GM21423 (cell line): ENCODE data around the gene C12orf57.

Source experiments
- ATAC-seq: cut with Tn5 transposase; IDR thresholded peaks from one replicate; pipeline ENCODE4 v1.9.1; 2021; ENCODE audit warnings: mild to moderate bottlenecking, moderate library complexity; ENCODE audit not compliant: unreplicated experiment

Gene C12orf57

DNA sequence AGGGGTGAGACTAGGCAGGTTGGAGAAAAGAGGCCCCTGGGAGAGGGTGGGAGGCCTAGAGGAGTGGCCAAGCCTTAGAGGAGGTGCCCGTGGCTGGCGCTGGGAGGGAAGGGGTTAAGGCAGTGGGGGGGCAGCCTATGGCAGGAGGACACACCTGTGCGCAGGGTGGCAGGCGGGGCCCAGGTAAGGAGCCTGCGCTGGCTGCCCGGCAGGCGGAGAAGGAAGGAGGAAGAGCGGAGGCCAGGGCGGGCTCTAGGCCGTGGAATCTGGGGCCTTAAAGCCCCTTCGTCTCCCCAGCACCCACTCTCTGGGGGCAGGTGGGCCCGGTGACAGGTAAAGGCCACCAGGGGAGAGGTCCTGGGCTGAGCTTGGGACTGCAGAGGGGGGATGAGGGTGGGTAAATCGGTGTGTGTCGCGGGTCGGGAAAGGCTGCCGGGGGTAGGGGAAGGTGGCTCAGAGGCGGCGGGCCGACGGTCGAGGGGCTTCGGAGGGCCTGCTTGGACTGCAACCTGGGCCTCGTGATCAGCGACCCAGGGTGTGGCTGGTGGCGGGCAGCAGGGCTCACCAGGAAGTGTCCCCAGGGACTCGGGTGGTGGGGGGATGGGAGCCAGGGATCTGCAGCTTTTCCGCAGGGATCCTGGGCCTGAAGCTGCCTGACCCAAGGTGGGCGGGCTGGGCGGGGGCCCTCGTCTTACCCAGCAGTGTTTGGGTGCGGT, 19.4 kb downstream of the C12orf57 start:
- no peak for ATAC-seq

DNA sequence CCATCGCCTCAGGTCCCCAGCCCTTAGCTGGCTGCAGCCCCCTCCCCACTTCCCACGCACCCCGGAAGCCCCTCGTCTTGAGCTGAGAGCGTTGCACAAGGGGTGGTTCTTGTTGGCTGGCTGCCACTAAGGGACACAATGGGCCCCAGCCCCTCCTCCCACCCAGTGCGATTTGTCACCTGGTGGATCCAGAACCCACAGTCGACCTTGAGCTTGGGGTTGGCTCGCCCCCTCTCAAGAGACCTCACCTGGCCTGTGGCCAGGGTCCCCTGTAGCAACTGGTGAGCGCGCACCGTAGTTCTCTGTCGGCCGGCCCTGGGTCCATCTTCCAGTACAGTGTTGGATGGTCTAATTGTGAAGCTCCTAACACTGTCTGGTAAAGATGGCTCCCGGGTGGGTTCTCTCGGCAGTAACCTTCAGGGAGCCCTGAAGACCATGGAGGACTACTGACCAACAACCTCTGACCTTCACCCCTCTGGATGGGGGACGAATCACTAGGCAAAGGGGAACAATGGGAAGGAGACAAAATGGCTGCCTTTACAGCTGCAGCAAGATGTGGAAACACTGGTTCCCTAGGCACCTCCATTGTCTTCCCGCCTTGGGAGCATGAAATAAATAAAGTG, 20.1 kb downstream of the C12orf57 start:
- no peak for ATAC-seq

DNA sequence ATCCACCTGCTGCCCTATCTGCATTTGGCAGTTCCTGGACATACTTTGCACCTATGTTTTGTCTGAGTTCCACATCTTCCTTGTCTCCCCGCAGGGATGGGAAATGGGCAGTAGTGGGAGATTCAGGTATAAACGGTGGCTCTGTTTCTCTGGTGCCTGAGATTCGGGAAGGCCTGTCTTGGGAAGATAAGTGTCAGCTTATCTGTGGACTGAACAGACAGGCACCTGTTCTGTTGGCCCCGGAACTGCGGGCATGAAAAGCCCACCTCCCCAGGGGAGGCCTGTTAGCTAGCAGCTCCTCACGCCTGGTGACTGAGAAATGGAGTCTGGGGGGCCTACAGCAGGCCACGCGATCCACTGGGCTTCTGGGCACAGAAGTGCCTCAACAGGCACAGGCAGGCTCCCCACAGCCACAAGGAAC, 20.8 kb downstream of the C12orf57 start:
- ATAC-seq, result no peak

DNA sequence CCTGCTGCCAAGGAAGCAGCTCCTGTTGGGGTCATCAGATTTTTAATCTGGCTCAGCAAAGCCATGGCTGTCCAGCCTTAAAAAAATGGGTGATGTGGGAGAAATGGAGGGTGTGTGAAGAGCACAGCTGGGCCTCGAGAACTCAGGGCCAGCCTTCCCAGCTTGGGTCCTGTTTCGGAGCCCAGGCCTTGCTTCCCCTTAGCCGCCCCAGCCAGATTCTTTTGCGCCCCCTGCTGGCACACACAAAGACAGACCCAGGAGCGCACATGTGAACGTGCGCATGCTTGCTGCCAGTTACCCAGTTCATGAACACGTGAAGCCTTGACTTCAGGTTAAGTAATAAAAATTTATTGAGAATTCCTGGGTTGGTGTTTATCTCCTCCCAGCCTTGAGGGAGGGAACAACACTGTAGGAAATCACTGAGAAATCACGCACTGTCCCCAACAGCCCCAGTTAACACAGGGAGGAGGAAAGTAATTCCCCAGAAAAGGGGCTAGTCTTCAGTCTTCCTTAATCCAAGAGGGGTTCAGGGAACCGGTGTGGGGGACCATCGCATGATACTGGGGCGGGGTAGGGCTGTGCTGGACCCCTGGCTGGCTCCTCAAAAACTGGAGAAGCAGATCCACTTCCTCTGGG, 21.3 kb downstream of the C12orf57 start:
- no peak for ATAC-seq

DNA sequence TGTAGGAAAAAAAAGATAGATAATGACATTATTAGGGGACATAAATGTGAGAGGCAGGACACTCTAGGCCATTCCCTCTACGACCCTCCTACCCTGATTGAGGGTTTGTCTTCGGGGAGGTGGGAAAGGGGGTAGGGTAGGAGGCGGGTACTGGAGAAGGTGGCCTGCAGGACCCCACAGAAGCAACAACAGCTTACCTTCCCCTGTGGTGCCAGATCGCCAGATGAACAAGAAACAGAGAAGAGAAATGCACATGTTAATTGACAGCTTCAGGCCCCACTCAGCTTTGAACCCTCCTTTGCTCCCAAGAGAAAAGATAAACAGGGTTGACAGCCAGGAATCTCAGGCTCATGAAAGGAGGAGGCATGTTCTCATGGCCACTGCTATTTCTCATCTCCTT, 21.9 kb downstream of the C12orf57 start:
- ATAC-seq, result no peak

DNA sequence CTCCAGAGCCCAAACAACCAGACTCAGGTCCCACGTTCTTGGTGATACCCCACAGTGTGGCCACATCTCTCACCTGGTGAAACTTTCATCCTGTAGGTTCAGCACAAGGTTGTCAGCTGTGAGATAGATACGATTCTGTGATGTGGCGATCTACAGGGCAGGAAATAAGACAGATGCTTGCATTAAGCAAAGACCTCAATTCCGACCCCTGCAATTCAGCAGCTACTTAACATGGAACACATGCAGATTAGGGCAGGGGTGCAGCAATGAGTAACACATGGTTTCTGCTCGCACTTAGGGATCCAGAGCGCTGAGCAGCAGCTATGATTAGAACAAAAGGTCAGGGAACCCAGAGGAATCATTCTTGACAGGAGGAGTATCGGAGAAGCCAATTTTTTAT, 22.5 kb downstream of the C12orf57 start:
- ATAC-seq, result no peak

DNA sequence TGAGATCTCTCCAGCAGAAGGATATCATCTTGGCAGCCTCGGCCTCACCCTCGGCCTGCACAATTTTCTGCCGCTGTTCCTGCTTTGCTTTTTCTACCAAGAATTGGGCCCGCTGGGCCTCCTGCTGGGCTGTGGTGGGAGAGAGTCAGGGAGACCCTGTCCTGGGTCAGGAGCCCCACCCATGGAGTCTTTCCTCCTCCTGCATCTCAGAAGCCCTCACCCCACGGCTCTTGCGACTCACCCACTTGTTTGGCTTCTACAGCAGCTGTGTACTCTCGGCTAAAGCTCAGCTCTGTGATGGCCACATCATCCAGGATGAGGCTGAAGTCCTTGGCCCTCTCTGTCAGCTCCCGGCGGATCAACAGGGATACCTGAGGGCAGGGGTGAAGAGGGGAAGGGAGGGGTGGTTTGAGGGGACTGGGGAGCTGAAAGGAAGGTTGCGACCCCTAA, 23.9 kb downstream of the C12orf57 start:
- ATAC-seq, result no peak

DNA sequence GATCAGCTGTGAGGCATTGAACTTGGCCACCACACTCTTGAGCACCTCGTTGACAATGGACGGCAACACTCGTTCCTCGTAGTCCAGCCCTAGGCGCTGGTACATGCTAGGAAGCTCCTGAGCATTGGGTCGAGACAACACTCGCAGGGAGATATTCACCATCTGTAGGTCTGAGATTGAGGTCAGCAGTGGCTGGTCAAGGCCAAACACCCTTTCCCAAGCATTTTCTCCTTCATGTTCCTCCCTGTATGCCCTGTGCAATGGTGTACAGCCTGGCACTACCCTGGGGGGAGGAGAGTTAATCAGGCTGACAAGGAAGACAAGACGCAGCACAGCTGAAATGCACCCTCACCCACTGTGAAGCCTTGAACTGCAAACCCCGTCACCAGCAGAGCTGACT, 24.6 kb downstream of the C12orf57 start:
- no peak for ATAC-seq

DNA sequence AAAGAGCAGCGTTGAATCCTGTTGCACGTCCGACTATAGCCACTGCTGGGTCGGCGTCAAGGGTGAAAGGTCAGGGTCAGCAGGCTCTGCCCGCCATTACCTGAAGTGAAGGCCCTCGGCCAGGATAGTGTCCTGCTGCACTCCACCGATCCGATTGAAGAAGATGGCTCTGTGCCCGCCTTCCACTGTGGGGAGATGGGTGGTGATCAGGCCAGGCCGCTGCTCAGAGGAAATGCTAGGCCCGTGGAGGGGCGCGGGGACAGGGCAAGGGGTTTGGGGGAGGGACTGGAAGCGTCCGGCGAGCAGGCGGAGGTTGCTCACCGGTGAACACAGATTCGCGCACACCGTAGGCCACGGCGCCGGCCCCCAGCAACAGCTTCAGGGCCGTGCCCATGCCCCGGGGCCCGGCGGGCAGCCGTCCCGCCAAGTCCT, 26.3 kb downstream of the C12orf57 start:
- no peak for ATAC-seq

DNA sequence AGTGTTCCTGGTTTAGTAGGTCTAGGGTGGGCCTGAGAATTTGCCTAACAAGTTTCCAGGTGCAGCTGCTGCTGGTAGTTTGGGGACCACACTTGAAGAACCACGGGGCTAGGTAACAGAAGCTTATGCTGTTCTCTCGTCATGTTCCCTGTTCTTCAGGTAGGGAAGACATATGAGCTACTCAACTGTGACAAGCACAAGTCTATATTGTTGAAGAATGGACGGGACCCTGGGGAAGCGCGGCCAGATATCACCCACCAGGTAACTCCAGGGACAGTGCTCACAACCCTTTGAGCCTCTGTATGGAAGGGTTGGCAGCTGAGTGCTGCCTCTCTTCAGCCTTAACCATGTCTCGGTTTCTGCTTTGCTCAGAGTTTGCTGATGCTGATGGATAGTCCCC, 30.4 kb downstream of the C12orf57 start:
- no peak for ATAC-seq

DNA sequence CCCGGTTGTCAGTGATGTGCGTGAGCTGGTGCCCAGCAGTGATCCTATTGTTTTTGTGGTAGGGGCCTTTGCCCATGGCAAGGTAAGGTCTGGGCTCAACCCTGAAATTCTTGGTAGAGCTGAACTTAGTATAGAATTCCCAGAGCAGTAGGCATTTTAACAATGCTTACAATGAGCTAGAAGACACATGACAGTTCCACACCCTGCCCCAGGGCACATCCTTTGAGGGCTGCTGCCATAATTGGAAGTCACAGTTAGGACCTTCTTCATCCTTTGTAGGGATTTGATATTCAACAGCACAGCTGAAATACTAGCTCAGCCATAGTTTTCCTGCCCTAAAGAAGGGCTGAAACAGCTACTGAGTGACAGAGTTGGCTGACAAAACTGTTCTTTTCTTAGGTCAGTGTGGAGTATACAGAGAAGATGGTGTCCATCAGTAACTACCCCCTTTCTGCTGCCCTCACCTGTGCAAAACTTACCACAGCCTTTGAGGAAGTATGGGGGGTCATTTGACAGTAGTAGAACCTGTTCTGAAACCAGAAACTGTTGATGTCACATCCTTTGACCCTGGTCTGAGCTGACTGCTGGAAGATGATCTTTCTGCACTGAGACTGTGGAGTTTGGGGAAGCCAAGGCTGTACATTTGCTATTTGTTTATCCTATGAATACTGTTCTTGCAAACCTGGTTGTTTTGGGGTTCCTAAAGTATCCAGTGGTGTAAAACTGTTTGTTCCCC, 31.6 kb downstream of the C12orf57 start:
- no peak for ATAC-seq

DNA sequence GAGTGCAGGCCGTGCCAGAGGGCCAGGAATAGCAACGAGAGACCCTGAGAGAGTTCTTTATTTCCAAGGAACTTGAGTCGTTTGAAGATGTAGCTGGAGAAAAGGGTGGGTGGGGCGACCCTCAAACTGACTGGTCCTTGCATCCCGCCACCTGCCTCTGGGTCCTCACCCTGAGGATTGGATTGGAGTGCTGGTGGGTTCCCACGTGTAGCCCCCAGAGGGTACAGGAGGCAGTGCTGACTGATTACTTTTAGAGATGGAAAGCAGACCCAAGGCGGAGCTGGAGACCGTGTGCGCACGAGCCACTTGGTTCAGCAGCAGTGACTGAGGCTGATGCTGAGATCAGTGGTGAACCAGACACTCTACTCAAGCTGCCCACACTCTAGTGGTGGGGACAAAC, 33.8 kb downstream of the C12orf57 start:
- ATAC-seq, result no peak

DNA sequence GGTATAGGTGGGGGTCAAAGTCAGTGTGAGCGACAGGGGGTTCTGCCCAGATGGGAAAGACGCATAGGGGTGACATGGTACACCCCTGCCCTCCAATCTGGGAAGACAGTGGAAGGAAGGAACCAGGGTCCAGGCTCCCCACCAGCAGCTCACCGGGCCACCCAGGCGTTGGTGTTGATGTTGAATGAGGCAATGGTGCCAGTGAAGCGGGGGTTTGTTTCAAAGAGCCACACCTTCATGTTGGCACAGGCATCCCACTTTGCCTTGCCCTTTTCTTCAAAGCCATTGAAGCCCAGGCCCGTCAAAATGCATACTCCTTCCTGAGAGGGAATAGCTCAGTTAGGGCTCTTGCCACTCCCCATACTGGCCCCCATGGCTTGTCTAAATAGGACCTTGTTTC, 34.4 kb downstream of the C12orf57 start:
- ATAC-seq, result no peak

DNA sequence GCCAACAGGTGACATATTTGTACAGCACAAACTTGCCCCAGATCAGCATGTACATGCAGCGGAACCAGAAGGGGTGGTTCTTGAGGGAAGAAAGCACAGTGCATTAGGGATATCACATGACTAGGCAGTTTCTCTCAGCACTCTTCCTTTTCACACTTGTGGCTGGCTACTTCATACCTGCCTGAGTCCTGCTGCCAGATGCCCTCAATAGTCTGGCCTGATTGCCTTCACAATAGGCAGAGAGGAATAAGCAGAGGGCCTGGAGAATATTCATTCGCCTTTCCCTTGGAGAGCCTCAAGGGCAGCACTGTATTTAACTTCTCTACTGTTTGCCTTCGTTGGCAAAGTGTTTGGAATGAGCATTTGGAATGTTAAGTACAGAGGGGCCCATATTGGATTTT, 34.8 kb downstream of the C12orf57 start:
- ATAC-seq, result no peak

DNA sequence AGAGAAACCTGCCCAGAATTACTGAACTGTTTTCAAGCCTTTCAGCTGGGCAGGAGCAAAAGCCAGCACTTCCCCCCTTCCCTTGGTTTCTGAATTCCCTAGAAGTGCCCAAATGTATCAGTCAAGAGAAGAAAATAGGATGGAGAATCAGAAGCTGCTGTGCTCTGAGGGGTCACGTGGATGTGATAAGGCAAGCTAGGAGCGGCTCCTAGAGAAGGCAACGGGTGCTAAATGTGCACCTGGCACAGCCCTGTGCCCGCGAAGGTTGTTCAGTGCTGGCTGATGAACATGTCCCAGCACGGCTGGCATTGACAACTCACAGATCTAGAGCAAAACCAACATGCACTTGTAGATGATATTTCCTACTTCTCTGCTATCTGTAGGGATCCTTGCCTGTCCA, 35.2 kb downstream of the C12orf57 start:
- no peak for ATAC-seq

DNA sequence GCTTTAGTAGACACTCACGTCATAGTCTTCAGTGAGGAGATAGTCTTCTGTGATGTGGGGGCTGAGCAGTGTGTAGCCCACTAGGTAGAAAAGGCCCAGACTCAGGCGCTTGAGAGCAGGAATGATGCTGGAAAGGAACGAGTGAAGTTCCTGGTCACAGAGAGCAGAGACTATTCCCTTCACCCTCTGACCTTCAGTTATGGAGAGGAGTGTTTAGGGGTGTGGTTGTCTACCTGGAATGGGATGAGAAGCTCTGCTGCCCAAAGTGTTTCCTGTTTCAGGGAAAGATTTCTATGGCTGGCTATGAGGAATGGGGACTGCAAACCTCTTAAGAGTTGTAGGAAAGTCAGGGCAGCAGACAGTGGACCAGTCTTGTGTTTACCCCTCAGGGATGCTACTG, 35.6 kb downstream of the C12orf57 start:
- no peak for ATAC-seq

DNA sequence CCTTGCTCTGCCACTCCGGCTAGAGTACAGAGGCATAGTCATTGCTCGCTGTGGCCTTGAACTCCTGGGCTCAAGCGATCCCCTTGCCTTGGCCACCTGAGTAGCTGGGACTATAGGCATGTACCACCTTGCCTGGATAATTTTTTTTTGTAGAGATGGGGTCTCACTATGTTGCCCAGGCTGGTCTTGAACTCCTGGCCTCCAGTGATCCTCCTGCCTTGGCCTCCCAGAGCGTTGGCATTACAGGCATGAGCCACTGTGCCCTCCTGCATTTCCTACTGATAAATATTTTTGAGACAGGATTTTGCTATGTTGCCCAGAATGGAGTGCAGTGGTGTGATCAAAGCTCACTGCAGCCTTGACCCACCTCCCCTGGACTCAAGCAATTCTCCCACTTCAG, 36.3 kb downstream of the C12orf57 start:
- ATAC-seq, result no peak

DNA sequence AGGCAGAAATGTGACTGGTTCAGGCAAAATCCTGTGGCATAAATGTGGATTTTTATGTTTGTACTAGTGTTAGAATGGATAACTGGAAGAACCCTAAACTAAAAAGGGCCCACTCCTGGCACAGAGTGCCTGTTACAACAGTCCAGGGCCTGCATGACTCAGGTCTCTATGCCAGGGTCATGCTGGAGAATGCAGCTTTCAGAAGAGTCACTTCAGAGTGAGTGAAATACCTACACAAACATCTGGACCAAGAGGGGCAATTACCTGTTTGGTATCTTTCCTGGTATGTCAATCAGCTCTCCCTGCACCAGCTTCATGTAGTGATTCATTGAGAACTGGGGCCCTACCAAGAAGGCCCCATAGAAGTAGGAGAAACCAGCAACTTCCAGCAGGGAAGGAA, 36.9 kb downstream of the C12orf57 start:
- no peak for ATAC-seq

DNA sequence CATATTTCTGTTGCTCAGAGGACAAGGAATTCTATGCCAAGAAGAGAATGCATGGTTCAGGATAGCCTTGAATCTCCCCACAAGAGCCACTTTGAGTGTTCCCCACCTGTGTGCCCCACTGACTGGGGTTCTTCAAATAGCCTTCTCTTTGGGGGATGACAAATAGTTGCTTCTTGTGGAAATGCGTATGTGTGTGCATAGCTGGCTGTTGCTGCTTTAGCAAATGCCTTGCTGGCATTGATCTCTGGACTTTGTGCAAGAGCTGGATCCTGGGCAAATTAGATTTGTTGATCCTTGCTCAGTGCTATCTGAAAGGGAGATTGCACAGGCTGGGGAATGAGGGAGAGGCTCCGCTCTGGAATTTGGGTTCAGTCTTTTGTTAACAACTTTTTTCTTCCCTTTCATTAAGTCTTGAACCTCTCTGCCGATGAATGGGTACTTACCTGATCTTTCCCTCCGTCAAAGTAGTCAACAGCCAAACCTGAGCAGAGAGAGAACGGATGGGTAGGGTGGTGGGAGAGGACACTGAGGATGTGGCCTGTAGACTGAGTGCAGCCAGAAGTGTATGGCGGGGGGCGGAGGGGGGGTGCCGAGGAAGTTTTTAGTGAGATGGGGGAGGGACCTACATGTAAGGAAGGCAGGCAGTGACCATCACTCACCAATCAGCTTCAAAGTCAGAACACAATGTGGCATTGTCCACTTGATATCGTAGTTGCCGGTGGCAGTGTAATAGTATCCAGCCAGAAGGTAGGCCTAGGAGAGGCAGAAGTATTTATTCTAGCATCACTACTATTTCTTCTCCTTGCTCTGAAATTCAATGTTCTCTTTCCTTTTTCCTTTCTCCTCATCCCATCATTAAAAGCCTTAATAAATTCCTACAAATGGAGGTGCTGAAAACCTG, 37.6 kb downstream of the C12orf57 start:
- ATAC-seq, result no peak

DNA sequence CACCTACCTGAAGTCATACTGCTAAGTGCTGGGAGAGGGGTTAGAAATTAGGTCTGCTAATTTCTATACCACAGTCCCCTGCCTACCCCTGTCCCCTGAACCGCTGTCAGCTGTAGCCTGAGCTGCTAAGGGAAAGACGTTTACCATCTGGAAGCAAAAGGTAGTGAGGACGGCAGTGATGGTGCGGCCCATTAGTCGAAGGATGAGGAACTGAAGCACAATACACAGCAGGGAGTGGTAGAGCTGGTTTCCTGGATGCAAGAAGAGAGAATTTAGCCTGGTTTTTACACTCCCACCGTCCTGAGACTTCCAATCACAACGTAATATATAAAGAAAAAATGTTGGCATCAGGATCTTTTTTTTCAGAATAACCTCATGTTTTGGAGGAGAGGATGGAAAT, 38.7 kb downstream of the C12orf57 start:
- ATAC-seq, result no peak
